ENCODE results near the gene SLIRP. TPM values are rescaled to one million over a fixed set of nuclear protein-coding genes. Genes with fewer than 3 reads are reported as not detected.

The SLIRP gene
- total and polyA plus RNA-seq, 2 experiments from 2014 or later, result 246 to 425 TPM

DNA sequence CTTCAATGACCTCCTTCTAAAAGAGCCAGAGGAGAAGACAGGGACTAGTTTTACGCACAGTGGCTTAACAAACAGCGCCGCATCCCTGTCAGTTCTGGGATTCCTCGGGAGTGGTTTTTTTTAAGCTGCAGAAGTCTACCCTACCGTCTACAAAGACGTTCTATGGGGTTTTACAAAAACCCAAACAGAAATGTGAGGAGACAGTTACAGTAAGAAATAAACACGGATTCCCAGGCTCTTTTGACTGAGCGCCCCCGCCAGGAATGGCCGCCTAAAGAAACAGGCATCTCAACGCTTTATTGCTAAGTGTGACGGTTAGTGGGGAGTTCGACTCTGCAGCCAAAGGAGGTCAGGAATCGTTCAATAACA, 564 bp upstream of the SLIRP start:
- under 1% methylated on average over 14 of the region's 14 CpGs for WGBS (ENCODE audit: low lambda C conversion rate, missing lambda C conversion rate)
- peak; percentile 52 for TF ChIP-seq CTCF (IDR thresholded peaks at IDR 0.05; ENCODE audit: poor library complexity)
- no peak for TF ChIP-seq EZH2phosphoT487 (IDR thresholded peaks at IDR 0.05; ENCODE audit: low read depth, severe bottlenecking, unreplicated experiment)
- no peak for TF ChIP-seq EZH2 (IDR thresholded peaks at IDR 0.05; ENCODE audit: borderline replicate concordance)
- H2AFZ ChIP-seq, result peak overlapping the region; percentile 95

DNA sequence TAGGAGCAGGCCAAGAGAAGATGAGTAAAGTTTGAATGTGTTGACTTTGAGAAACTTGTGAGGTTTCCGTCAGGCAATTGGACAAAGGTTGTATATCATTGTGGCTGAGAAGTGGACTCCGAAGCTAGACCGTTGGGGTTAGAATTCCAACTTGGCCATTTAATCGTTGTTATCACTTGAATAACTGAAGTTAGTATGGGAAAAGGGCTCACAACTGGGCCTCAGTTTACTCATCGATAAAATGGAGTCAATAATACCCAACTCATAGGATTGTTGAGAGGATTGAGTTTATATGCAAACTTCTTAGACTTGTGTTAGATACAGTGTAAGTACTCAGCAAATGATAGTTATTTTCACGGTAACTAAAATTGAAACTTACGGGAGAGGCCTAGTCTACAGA, 846 bp downstream of the SLIRP start:
- Histone ChIP-seq H2AFZ (peak overlapping the region; percentile 95), H3K9me3 (ENCODE audit: low read depth) (no peaks in the 10 kb centered on the region), H3K27ac (peak overlapping the region; percentile 70), H3K4me3 (peak overlapping the region; percentile 97), H3K4me1 (ENCODE audit: insufficient read depth) (peaks cover 18% of the 10 kb centered on the region), H3K36me3 (replicated peaks; ENCODE audit: insufficient read depth, low read depth) (no peaks in the 10 kb centered on the region), H3K9me2 (replicated peaks; ENCODE audit: insufficient read depth) (no peaks in the 10 kb centered on the region), H3K79me2 (peaks cover 82% of the 10 kb centered on the region), H3K27me3 (no peaks in the 10 kb centered on the region), H3K4me2 (peak overlapping the region; percentile 95), H4K20me1 (ENCODE audit: insufficient read depth, poor library complexity, severe bottlenecking) (peaks cover 17% of the 10 kb centered on the region)
- WGBS (ENCODE audit: low lambda C conversion rate, missing lambda C conversion rate), result 13% methylated on average over 7 of the region's 7 CpGs
- TF ChIP-seq EZH2phosphoT487 (IDR thresholded peaks at IDR 0.05; ENCODE audit: low read depth, severe bottlenecking, unreplicated experiment) (no peak), EZH2 (IDR thresholded peaks at IDR 0.05; ENCODE audit: borderline replicate concordance) (no peak), CTCF (IDR thresholded peaks at IDR 0.05; ENCODE audit: poor library complexity) (no peak)
- DNase-seq (ENCODE audit: low spot score), result no peak

More for the DNA sequence above, 564 bp upstream of the SLIRP start:
- H3K4me1 ChIP-seq (ENCODE audit: insufficient read depth), result peaks cover 18% of the 10 kb centered on the region
- peaks cover 79% of the 10 kb centered on the region for H3K79me2 ChIP-seq
- peak overlapping the region; percentile 97 for H3K4me3 ChIP-seq
- peak overlapping the region; percentile 95 for H3K4me2 ChIP-seq
- DNase-seq (ENCODE audit: low spot score), result peak; percentile 60
- H3K9me2 ChIP-seq (replicated peaks; ENCODE audit: insufficient read depth), result no peaks in the 10 kb centered on the region
- H3K36me3 ChIP-seq (replicated peaks; ENCODE audit: insufficient read depth, low read depth), result no peaks in the 10 kb centered on the region
- no peaks in the 10 kb centered on the region for H3K9me3 ChIP-seq (ENCODE audit: low read depth)
- H3K27ac ChIP-seq, result peak overlapping the region; percentile 70
- H4K20me1 ChIP-seq (ENCODE audit: insufficient read depth, poor library complexity, severe bottlenecking), result peaks cover 17% of the 10 kb centered on the region
- no peaks in the 10 kb centered on the region for H3K27me3 ChIP-seq

DNA sequence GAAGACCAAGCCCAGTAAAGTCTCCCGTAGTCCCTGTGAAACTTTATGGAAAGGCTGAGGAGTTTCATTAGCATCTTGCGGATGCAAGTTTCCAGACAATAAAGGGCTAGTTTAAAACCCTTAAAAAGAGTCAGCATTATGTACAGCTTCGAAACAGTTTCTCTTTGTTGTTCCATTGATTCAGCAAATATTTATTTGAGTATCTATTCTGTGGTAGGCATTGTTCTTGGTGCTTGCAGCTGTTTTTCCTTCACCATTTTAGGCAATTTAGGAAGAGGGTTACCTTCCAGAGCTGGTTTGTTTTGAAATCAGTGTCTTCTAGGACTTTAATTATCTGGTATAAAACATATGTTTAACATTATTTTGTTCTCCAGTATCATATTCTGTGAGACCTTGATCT, 1.5 kb downstream of the SLIRP start:
- Histone ChIP-seq H3K36me3 (replicated peaks; ENCODE audit: insufficient read depth, low read depth) (no peaks in the 10 kb centered on the region), H3K27me3 (no peaks in the 10 kb centered on the region), H4K20me1 (ENCODE audit: insufficient read depth, poor library complexity, severe bottlenecking) (peaks cover 17% of the 10 kb centered on the region), H3K9me3 (ENCODE audit: low read depth) (no peaks in the 10 kb centered on the region), H3K4me3 (peak overlapping the region; percentile 97), H3K27ac (no peak overlapping the region), H2AFZ (no peak overlapping the region), H3K9me2 (replicated peaks; ENCODE audit: insufficient read depth) (no peaks in the 10 kb centered on the region), H3K4me1 (ENCODE audit: insufficient read depth) (peaks cover 18% of the 10 kb centered on the region), H3K79me2 (peaks cover 81% of the 10 kb centered on the region), H3K4me2 (peak overlapping the region; percentile 95)
- TF ChIP-seq CTCF (IDR thresholded peaks at IDR 0.05; ENCODE audit: poor library complexity) (no peak), EZH2phosphoT487 (IDR thresholded peaks at IDR 0.05; ENCODE audit: low read depth, severe bottlenecking, unreplicated experiment) (no peak), EZH2 (IDR thresholded peaks at IDR 0.05; ENCODE audit: borderline replicate concordance) (no peak)
- WGBS (ENCODE audit: low lambda C conversion rate, missing lambda C conversion rate), result 49% methylated on average over 3 of the region's 3 CpGs
- no peak for DNase-seq (ENCODE audit: low spot score)

GRCh38 chr14:77710364-77710763, 2.5 kb downstream of the SLIRP start:
- Histone ChIP-seq H3K4me2 (peak overlapping the region; percentile 95), H3K4me3 (no peak overlapping the region)
- 74% methylated on average over 2 of the region's 2 CpGs for whole genome bisulfite sequencing (ENCODE audit: low lambda C conversion rate, missing lambda C conversion rate)

More at GRCh38 chr14:77710364-77710763, 2.5 kb downstream of the SLIRP start:
- Histone ChIP-seq H3K27me3 (no peaks in the 10 kb centered on the region), H3K9me3 (ENCODE audit: low read depth) (no peaks in the 10 kb centered on the region), H3K27ac (no peak overlapping the region), H3K36me3 (replicated peaks; ENCODE audit: insufficient read depth, low read depth) (no peaks in the 10 kb centered on the region), H3K9me2 (replicated peaks; ENCODE audit: insufficient read depth) (no peaks in the 10 kb centered on the region), H3K4me1 (ENCODE audit: insufficient read depth) (peaks cover 18% of the 10 kb centered on the region), H3K79me2 (peaks cover 73% of the 10 kb centered on the region), H2AFZ (no peak overlapping the region), H4K20me1 (ENCODE audit: insufficient read depth, poor library complexity, severe bottlenecking) (peaks cover 17% of the 10 kb centered on the region)
- TF ChIP-seq EZH2phosphoT487 (IDR thresholded peaks at IDR 0.05; ENCODE audit: low read depth, severe bottlenecking, unreplicated experiment) (no peak), EZH2 (IDR thresholded peaks at IDR 0.05; ENCODE audit: borderline replicate concordance) (no peak), CTCF (IDR thresholded peaks at IDR 0.05; ENCODE audit: poor library complexity) (no peak)
- no peak for DNase-seq (ENCODE audit: low spot score)

Data from hepatocyte (in vitro differentiated cells).